ENCODE measurements around the gene TAMM41.

- TF ChIP-seq CTCF (IDR thresholded peaks at IDR 0.05) (no peak), POLR2A (IDR thresholded peaks at IDR 0.05) (no peak)
These were observed 61.7 kb downstream of the TAMM41 start for GRCh38 chr3:11784971-11785377.
